Measurements from ENCODE around the gene SFXN5.
A peak's percentile ranks its signal among the peaks of the same experiment; 100 is the strongest.
"Not testable (repeated sequence)": the region's sequence is repeated elsewhere in the genome, so short reads cannot be mapped to it uniquely, and the experiment has no call there.

Gene SFXN5

DNA sequence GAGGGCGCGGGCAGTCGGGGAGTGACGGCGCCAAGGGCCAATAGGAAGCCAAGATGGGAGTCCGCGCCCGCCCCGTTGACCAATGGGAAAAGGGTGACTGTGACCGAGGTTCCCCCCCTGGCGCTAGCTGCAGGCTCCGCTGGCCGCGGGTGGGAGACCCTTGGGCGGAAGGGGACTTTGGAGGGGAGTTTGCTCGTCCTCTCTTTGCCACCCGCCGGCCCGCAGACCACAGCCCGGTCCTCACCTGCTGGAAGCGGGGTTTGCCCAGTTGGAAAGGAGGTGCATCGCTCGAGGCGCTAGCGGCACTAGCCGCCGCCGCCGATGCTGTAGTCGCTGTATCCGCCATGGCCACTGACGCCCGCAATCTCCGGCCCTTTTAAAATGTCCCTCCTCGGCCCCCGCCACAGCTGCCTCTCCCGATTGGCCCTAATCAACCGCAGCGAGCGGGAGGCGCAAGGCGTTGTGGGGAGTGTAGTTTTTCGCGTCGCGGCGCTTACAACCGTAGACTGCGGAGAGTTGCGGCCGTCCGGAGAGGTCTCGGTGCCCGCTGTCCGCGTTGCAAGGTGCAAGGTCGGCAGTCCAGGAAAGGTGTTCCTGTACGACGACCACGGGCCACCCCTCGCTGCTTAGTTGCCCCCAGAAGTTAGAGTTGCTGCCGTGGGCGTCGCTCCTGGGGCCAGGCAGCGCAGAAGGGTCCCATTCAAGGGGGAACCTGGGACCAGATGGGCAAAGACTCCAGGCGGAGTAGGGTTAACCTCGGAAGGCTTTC is at the start of gene SFXN5:
SFXN5 (minus strand) TSS at position 353 of the 769 bp plus-strand sequence; CDS start at position 346, 7 bp downstream.
- DNase-seq (ENCODE audit: extremely low read depth in 1 of 2, low read depth in 1 of 2), result peak; percentile 92 to 93

- not testable (repeated sequence) for DNase-seq (ENCODE audit: extremely low read depth in 1 of 2, low read depth in 1 of 2)
These were observed 48.2 kb upstream of the SFXN5 start for GRCh38 chr2:73119611-73120239.

DNA sequence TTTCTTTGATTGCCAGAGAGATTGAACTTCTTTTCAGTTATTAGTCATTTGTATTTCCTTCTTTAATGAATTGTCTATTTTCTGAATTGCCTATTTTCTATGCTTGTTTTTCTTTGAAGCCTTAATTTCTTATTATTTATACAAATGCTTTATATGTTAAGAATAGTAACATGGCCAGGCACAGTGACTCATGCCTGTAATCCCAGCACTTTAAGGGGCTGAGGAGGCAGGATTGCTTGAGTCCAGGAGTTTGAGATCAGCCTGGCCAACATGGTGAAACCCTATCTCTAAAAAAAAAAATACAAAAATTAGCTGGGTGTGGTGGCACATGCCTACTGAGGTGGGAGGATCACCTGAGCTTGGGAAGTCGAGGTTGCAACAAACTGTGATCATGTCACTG is 45.9 kb upstream of the SFXN5 start:
- no peak for DNase-seq (ENCODE audit: extremely low read depth in 1 of 2, low read depth in 1 of 2)

- no peak for DNase-seq (ENCODE audit: extremely low read depth in 1 of 2, low read depth in 1 of 2)
These were observed 44.9 kb upstream of the SFXN5 start for GRCh38 chr2:73116182-73116960.

- DNase-seq (ENCODE audit: extremely low read depth in 1 of 2, low read depth in 1 of 2), result no peak
These were observed 42.9 kb upstream of the SFXN5 start for GRCh38 chr2:73114273-73114867.

- DNase-seq (ENCODE audit: extremely low read depth in 1 of 2, low read depth in 1 of 2), result peak; percentile 40 to 50
These were observed 41.7 kb upstream of the SFXN5 start, which contains the start of gene RAB11FIP5 for GRCh38 chr2:73112913-73113854. Gene RAB11FIP5, minus strand, starts transcription at chr2:73112948. Its CDS starts 171 bp downstream, at chr2:73112777.

- DNase-seq (ENCODE audit: extremely low read depth in 1 of 2, low read depth in 1 of 2), result no peak
These were observed 40.8 kb upstream of the SFXN5 start for GRCh38 chr2:73112026-73112912.

DNA sequence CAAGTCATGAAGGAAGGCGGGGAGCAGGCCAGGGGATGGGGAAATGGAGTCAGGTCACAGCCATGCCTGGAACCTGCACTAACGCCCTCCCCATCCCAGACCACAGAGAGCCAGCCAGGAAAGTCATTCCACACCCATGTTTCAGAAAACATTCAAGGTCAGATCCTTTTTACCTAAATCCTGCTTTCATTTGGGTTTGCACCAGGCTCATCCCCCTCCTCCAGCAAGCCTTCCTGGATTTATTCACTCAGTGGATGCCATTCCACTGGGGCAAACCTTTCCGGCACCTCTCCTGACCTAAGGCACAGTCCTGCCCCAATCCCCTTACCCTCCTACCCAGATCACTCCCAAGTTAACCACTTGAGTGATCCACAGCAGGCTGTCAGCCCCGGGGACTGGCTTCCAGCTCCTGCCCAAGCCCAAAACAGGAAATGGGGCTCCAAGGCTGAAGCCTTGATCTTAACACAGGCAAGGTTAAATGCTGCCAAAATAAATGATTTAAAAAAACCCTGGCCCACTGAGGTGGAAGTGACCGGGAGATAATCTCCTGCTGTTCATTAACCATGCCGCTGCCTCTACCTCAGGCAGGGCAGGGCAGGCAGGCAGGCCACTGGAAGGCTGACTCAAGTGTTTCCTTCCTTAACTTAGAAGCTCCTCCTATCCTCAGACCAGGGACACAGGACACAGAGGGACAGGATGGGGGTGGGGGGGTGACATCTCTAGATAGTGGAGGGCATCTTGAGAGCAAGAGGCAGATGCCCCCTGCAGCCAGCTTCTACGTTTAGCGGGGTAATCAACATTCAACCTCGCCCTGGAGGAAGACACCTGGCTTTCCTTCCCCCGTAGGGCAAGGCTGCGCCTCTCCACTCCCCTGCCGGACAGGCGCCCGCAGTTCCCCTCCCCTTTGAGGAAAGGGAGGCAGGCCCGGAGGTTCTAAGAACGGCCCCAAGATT is 39.8 kb upstream of the SFXN5 start:
- no peak for DNase-seq (ENCODE audit: extremely low read depth in 1 of 2, low read depth in 1 of 2)

DNA sequence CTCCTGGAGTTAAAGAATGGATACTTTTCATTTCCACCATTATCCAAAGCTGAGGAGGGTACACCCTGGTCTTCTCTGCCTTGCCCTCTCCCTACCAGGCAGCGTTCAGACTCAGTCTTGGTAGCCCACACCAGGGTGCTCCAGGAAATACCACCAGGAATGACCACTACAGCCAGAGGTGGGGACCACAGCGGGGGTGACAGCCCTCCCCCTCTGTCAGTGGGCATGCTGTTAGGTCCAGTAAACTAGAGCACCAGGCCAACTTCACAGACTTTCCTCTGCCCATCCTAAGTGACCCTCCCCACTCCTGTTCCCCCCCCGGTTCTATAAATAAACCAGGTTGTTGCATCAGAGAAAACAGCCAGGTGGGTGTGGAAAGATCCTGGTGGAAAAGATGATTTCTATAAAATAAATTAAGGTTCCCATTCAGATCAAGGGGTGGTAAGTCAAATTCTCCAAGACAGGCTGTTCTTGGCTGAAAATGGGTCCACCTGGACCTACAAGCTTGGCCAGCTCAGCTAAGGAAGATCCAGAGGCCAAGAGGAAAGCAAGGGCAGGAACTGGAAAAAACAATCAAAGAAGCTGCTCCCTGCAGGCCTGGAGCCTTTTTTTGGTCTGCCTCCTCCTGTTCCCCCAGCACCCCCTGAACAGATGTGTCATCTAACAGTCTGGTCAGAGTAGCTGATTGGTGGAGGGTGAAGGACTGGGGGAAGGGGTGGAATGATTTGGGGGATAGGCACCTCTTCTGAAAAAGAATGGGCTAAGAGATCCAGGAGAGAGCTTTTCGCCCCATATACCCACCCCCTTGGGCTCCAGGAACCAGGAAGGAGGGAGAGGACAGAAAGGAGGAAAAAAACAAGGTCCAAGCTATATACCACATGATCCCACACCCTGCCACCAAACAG is 38.9 kb upstream of the SFXN5 start:
- no peak for DNase-seq (ENCODE audit: extremely low read depth in 1 of 2, low read depth in 1 of 2)

- DNase-seq (ENCODE audit: extremely low read depth in 1 of 2, low read depth in 1 of 2), result no peak
These were observed 38.1 kb upstream of the SFXN5 start for GRCh38 chr2:73109431-73110167.

GRCh38 chr2:73107211-73107926 is 35.9 kb upstream of the SFXN5 start:
- DNase-seq (ENCODE audit: extremely low read depth in 1 of 2, low read depth in 1 of 2), result no peak

GRCh38 chr2:73106791-73107190 is 35.3 kb upstream of the SFXN5 start:
- DNase-seq (ENCODE audit: extremely low read depth in 1 of 2, low read depth in 1 of 2), result no peak

- DNase-seq (ENCODE audit: extremely low read depth in 1 of 2, low read depth in 1 of 2), result no peak
These were observed 34.0 kb upstream of the SFXN5 start for GRCh38 chr2:73105511-73105971.

- DNase-seq (ENCODE audit: extremely low read depth in 1 of 2, low read depth in 1 of 2), result no peak
These were observed 33.4 kb upstream of the SFXN5 start for GRCh38 chr2:73104933-73105332.

DNA sequence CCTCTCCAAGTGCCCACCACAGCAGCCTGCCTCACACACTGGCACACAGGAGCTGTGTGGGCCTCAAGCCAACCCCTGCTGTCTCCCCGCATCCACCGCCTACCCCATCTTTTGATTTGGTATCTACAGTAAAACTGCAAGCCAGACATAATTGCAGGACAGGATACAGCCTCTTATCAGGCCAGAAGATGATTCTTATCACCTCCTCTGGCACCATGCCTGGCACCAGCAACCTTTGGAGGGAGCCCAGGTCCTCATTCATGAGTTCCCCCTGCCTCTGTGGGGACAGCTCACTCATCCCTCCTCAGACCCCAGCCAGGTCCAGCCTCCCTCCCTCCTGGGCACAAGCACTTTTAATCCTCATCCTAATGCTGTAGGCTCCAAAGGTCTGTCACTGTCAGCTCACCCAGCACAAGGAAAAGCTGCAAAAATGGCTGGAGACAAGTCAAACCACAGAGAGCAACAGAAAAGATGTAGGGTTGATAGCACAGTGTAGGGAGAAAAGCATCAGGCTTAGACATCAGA is 31.6 kb upstream of the SFXN5 start:
- DNase-seq (ENCODE audit: extremely low read depth in 1 of 2, low read depth in 1 of 2), result no peak
